T1000 (cell line): ENCODE measurements around the gene KLHL25.
A peak's percentile ranks its signal among the peaks of the same experiment; 100 is the strongest.
"Not testable (repeated sequence)": the region's sequence is repeated elsewhere in the genome, so short reads cannot be mapped to it uniquely, and the experiment has no call there.

Experiments
- DNase-seq: peaks from one replicate; lab custom pipeline; 2025; ENCODE audit warnings: mixed read lengths; lab: John Stamatoyannopoulos, UW

KLHL25 gene

GRCh38 chr15:85794598-85795336, at the start of gene KLHL25:
Gene KLHL25 (minus strand): TSS chr15:85794925. CDS start chr15:85769810, 25,115 bp downstream.
- DNase-seq = peak; percentile 87

- no peak for DNase-seq
These were observed 46.1 kb upstream of the KLHL25 start for GRCh38 chr15:85840802-85841152.

GRCh38 chr15:85840079-85840801, 45.5 kb upstream of the KLHL25 start:
- DNase-seq = peak; percentile 56

- no peak for DNase-seq
These were observed 44.9 kb upstream of the KLHL25 start for GRCh38 chr15:85839643-85840042.

GRCh38 chr15:85838655-85839054, 43.9 kb upstream of the KLHL25 start:
- no peak for DNase-seq

GRCh38 chr15:85837881-85838280, 43.2 kb upstream of the KLHL25 start:
- no peak for DNase-seq

- DNase-seq = no peak
These were observed 42.3 kb upstream of the KLHL25 start for GRCh38 chr15:85837011-85837433.

GRCh38 chr15:85834651-85835050, 39.9 kb upstream of the KLHL25 start:
- DNase-seq = no peak

GRCh38 chr15:85832394-85832793, 37.7 kb upstream of the KLHL25 start:
- no peak for DNase-seq

GRCh38 chr15:85831415-85832113, 36.8 kb upstream of the KLHL25 start:
- DNase-seq = no peak

GRCh38 chr15:85829754-85830153, 35.0 kb upstream of the KLHL25 start:
- DNase-seq = not testable (repeated sequence)

- no peak for DNase-seq
These were observed 34.1 kb upstream of the KLHL25 start for GRCh38 chr15:85828874-85829273.

GRCh38 chr15:85828126-85828525, 33.4 kb upstream of the KLHL25 start:
- DNase-seq = no peak

- no peak for DNase-seq
These were observed 32.2 kb upstream of the KLHL25 start for GRCh38 chr15:85826756-85827515.

- DNase-seq = no peak
These were observed 31.0 kb upstream of the KLHL25 start for GRCh38 chr15:85825719-85826118.

GRCh38 chr15:85825118-85825517, 30.4 kb upstream of the KLHL25 start:
- DNase-seq = no peak

GRCh38 chr15:85821545-85821944, 26.8 kb upstream of the KLHL25 start:
- DNase-seq = no peak

GRCh38 chr15:85819938-85820337, 25.2 kb upstream of the KLHL25 start:
- no peak for DNase-seq

GRCh38 chr15:85813234-85813633, 18.5 kb upstream of the KLHL25 start:
- no peak for DNase-seq

- no peak for DNase-seq
These were observed 15.3 kb upstream of the KLHL25 start for GRCh38 chr15:85810075-85810474.

GRCh38 chr15:85805420-85805819, 10.7 kb upstream of the KLHL25 start:
- no peak for DNase-seq
